Measurements from ENCODE around the gene DLGAP3.
"Not testable (repeated sequence)": the region's sequence is repeated elsewhere in the genome, so short reads cannot be mapped to it uniquely, and the experiment has no call there.

DLGAP3 gene

GRCh38 chr1:34828611-34829010 lies 100.8 kb downstream of the DLGAP3 start:
- DNase-seq = no peak

DNA sequence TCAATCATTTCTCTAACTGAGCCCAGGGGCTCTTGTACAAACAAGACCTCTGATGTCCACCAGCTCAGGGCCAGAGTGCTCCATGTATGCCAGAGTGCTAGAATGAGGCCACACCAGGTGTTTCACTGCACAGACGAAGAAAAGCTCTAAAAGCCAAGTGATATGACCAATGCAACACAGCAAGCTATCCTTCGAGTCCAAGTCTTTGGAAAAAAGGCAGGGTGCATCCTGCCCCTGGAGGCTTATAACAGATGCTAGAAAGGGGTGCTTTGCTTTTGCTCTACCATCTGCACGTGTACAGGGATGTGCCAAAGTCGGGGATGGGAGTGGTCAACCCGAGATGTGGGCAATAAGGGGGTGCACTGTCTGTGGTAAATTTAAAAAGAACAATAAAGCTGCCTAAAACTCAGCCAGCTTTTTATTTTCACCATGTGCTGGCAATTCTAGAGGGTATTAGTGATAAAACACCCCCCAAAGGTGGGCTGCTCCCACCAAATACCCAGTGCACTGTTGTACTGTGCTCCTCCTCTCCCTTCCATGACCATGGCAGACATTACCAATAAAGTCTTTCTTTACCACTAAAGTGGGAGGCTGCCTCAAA lies 102.0 kb downstream of the DLGAP3 start:
- DNase-seq = no peak

DNA sequence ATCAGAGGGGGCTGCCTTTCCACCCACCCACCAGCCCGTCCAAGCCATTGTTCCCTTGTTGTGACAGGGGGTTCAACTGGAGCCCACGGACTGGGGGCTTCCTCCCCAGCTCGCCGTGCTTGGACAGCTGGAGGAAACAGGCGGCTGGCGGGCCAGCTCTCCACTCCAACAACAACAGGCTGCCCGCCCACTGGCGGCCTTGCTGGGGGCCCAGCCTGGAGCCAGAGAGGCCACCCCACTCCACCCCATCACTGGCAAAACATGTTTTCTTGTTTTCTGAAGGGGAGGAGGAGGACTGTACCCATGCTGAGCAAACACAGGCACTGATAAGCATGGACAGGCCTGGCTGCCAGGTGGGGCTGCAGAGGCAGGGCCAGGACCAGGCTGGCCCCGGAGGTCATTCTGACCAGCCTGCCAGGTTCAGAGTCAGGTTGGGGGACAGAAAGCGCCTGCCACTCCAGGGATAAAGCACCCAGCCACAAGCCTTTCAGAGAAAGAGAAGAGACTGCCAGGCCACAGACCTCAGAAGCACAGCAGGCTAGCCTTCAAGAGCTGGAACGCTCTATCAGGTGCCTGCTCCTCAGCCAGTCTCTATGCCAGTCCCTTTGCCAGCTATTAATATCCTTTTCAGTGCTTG lies 103.9 kb downstream of the DLGAP3 start:
- DNase-seq = no peak

DNA sequence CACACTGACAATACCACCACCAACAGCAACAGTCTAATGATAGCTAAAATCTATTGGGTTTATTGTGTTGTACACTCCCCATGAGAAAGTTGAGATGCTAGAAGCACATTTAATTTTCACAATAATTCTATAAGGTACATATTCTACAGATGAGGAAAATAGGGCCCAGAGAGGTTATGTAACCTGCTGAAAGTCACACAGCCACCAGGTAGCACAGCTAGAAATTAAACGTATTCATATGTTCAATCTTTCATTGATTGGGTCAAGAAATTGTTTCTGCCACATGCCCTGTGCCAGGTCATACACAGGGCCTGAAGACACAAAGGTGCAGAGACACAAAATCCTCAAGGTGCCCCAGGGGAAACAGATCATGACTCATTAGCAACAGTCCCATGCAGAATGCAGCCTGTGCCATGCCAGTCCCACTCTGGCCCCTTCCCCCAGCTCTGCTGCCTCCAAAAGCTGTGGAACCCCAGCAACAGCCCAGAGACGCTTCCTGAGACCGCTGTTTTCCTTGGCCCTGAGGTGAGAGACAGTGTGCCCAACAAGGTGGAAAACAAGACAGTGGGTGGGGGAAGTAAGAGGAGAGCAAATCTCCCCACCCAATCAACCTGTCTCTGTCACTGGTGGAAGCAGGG lies 104.5 kb downstream of the DLGAP3 start:
- DNase-seq = no peak

DNA sequence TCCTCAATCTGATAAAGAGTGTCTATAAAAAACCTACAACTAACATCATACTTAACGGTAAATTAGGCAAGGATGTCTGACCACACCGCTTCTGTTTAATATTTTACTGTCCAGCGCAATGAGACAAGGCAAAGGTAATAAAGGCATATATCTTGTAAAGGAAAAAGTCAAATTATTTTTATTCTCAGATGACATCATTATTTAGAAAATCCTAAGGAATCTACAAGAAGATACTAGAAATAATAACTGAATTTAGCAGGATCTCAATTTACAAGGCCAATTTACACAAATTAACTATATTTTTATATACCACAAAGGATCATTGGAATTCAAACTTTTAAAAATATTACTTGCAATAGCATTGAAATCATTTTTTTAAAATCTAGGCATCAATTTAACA lies 107.2 kb downstream of the DLGAP3 start:
- DNase-seq = no peak

GRCh38 chr1:34818862-34819261 lies 110.6 kb downstream of the DLGAP3 start:
- not testable (repeated sequence) for DNase-seq

GRCh38 chr1:34816778-34817177 lies 112.7 kb downstream of the DLGAP3 start:
- DNase-seq = no peak

DNA sequence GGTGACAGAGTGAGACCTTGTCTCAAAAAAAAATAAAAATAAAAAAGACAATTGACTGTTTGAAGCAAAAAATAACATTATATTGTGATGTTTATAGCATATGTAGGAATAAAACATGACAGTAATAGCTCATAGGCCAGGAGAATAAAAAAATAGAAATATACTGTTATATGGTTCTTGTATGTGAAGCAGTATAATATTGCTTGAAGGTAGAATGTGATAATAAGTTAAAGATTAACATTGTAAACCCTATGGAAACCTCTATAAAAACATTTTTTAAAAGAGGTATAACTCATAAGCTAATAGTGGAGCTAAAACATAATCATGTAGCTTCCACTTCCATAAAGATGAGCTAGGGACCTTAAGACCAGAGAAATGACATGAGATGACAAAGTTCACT lies 113.1 kb downstream of the DLGAP3 start:
- no peak for DNase-seq

Data from activated effector memory CD4-positive, alpha-beta T cell treated with anti-CD3 and anti-CD28 coated beads, Interleukin-2, amount 50 U/mL, for 16 hours (primary cell).